HepG2 (cell line): ENCODE measurements around the gene ASH1L. TPM values are rescaled to one million over a fixed set of nuclear protein-coding genes. Genes with fewer than 3 reads are reported as not detected.

ENCODE experiments used
- CEBPZ ChIP-seq: IDR thresholded peaks from 2 replicates; pipeline ENCODE4 v1.6.1; 2012; ENCODE audit warnings: low read length, improper control_type of control experiment
- EP300 ChIP-seq, 3 experiments: sonication (generic) in 1 of 3; formaldehyde crosslinking in 1 of 3; IDR thresholded peaks; 2 replicates each; pipeline versions ENCODE4 v1.5.1 to v1.6.1; 2011 to 2020; ENCODE audit warnings: low read depth in 2 of 3, low read length in 2 of 3, borderline replicate concordance in 1 of 3, improper control_type of control experiment in 1 of 3, mild to moderate bottlenecking in 1 of 3, missing genetic modification reagents in 1 of 3, moderate library complexity in 1 of 3
- IKZF4 ChIP-seq: sonication (generic); formaldehyde crosslinking; IDR thresholded peaks from 2 replicates; pipeline ENCODE4 v1.5.1; 2020; ENCODE audit warnings: borderline replicate concordance, mild to moderate bottlenecking, low read depth, missing genetic modification reagents; ENCODE audit errors: not compliant biosample characterization
- MAZ ChIP-seq, 2 experiments: sonication (generic) in 1 of 2; formaldehyde crosslinking in 1 of 2; IDR thresholded peaks; 2 replicates each; pipeline versions ENCODE4 v1.5.0 to v1.6.1; 2012 to 2020; ENCODE audit warnings: low read depth in 2 of 2, mild to moderate bottlenecking in 2 of 2, borderline replicate concordance in 1 of 2, improper control_type of control experiment in 1 of 2, low read length in 1 of 2, missing genetic modification reagents in 1 of 2, moderate library complexity in 1 of 2
- MXD1 ChIP-seq: sonication (generic); formaldehyde crosslinking; IDR thresholded peaks from 2 replicates; pipeline ENCODE4 v1.4.0; 2020; ENCODE audit warnings: mild to moderate bottlenecking, missing genetic modification reagents
- MXI1 ChIP-seq: IDR thresholded peaks from 3 replicates; pipeline ENCODE4 v1.6.1; 2012; ENCODE audit warnings: low read depth, low read length, inconsistent platforms, borderline replicate concordance
- PLRG1 ChIP-seq: fragments of 450-650 bp; conservative IDR thresholded peaks from 2 replicates; pipeline ENCODE4 v1.6.1; 2016
- RFX3 ChIP-seq: IDR thresholded peaks from 2 replicates; pipeline ENCODE4 v1.6.1; 2016; ENCODE audit warnings: missing biosample characterization, missing genetic modification reagents
- SNAPC5 ChIP-seq: sonication (generic); formaldehyde crosslinking; IDR thresholded peaks from 2 replicates; pipeline ENCODE4 v1.8.1; 2023; ENCODE audit warnings: mild to moderate bottlenecking, missing genetic modification reagents, borderline replicate concordance
- SOX5 ChIP-seq: IDR thresholded peaks from 2 replicates; pipeline ENCODE4 v1.6.1; 2016; ENCODE audit warnings: borderline replicate concordance
- XBP1 ChIP-seq: sonication (generic); formaldehyde crosslinking; IDR thresholded peaks from 2 replicates; pipeline ENCODE4 v1.5.0; 2020; ENCODE audit warnings: missing genetic modification reagents
- YEATS4 ChIP-seq: sonication (generic); formaldehyde crosslinking; IDR thresholded peaks from 2 replicates; pipeline ENCODE4 v1.4.0; 2020; ENCODE audit warnings: missing genetic modification reagents, borderline replicate concordance
- ZFP90 ChIP-seq: sonication (generic); formaldehyde crosslinking; IDR thresholded peaks from 2 replicates; pipeline ENCODE4 v1.8.0; 2022; ENCODE audit warnings: missing genetic modification reagents, mild to moderate bottlenecking, inconsistent platforms, borderline replicate concordance
- ZNF605 ChIP-seq: sonication (generic); formaldehyde crosslinking; IDR thresholded peaks from 2 replicates; pipeline ENCODE4 v1.8.0; 2022; ENCODE audit warnings: mild to moderate bottlenecking, missing genetic modification reagents
- ZNF619 ChIP-seq: sonication (generic); formaldehyde crosslinking; IDR thresholded peaks from 2 replicates; pipeline ENCODE4 v1.4.0; 2020; ENCODE audit warnings: mild to moderate bottlenecking, missing genetic modification reagents
- ZNF720 ChIP-seq: sonication (generic); formaldehyde crosslinking; IDR thresholded peaks from 2 replicates; pipeline ENCODE4 v1.4.0; 2020; ENCODE audit warnings: missing genetic modification reagents
- ZNF747 ChIP-seq: sonication (generic); formaldehyde crosslinking; IDR thresholded peaks from 2 replicates; pipeline ENCODE4 v1.8.1; 2023; ENCODE audit warnings: missing genetic modification reagents, mild to moderate bottlenecking, borderline replicate concordance
- ZNF800 ChIP-seq: sonication (generic); formaldehyde crosslinking; IDR thresholded peaks from 2 replicates; pipeline ENCODE4 v1.4.0; 2020; ENCODE audit warnings: missing genetic modification reagents
- ZNF841 ChIP-seq: sonication (generic); formaldehyde crosslinking; IDR thresholded peaks from 2 replicates; pipeline ENCODE4 v1.8.1; 2023; ENCODE audit warnings: missing genetic modification reagents, borderline replicate concordance
- polyA plus RNA-seq, 8 experiments: library from polyadenylated mRNA; depleted of rRNA in 3 of 8; stranded (reverse) in 7 of 8; unstranded in 1 of 8; fragments of >200 nt; fragmentation: Illumina TruSeq in 4 of 8; extraction: Trizol in 4 of 8; gene quantifications; 2 replicates each; pipeline versions ENCODE4 v1.2.1 to v1.2.3, GENCODE V29; 2011 to 2016; ENCODE audit warnings: low read depth in 4 of 8, missing spikeins in 1 of 8, mixed read lengths in 1 of 8; ENCODE audit not compliant: insufficient read depth in 1 of 8
- total RNA-seq, 5 experiments: library from RNA; depleted of rRNA; stranded (reverse); fragments of >200 nt; fragmentation: Illumina TruSeq; extraction: Trizol; gene quantifications; 2 replicates each; pipeline ENCODE4 v1.2.3, GENCODE V29; 2016; ENCODE audit warnings: low read depth in 1 of 5

Gene ASH1L
- total and polyA plus RNA-seq, 2 of the 13 experiments (the other 11 are each of a cell fraction or from before 2014, with no cell fraction given) = 10.2 to 15.3 TPM

- no peak for TF ChIP-seq CEBPZ
- no peak for TF ChIP-seq ZNF800 (CRISPR knock-in tag)
- TF ChIP-seq SOX5 (CRISPR knock-in tag) = 0 out of 2 replicates have a peak, but pooled peaks have one; percentile 29
- peak; percentile 31; the same call in 1 of the 2 replicates for TF ChIP-seq ZFP90
- no peak for TF ChIP-seq RFX3
- no peak; the same call in 1 of the 2 replicates for TF ChIP-seq ZNF619 (CRISPR knock-in tag)
- peak; percentile 30; the same call in 1 of the 2 replicates for TF ChIP-seq YEATS4 (CRISPR knock-in tag)
- 0 out of 2 replicates have a peak, but pooled peaks have one; percentile 35 for TF ChIP-seq XBP1 (CRISPR knock-in tag)
- no peak; the same call in 1 of the 2 replicates for TF ChIP-seq ZNF605 (CRISPR knock-in tag)
- no peak for TF ChIP-seq PLRG1
- TF ChIP-seq MAZ (IDR thresholded peaks at IDR 0.05; ENCODE audit: borderline replicate concordance, low read depth, low read length) = no peak
- TF ChIP-seq MAZ (CRISPR knock-in tag; IDR thresholded peaks at IDR 0.05; ENCODE audit: low read depth) = peak; percentile 68; the same call in 1 of the 2 replicates
- no peak for TF ChIP-seq ZNF720 (CRISPR knock-in tag)
- peak; percentile 57 for TF ChIP-seq IKZF4 (CRISPR knock-in tag)
- 0 out of 2 replicates have a peak, but pooled peaks have one; percentile 30 for TF ChIP-seq ZNF841 (CRISPR knock-in tag)
- TF ChIP-seq SNAPC5 = no peak
- peak; percentile 59; the same call in 1 of the 2 replicates for TF ChIP-seq ZNF747 (CRISPR knock-in tag)
- no peak; the same call in 2 of the 3 replicates for TF ChIP-seq MXI1
- no peak for TF ChIP-seq MXD1
- TF ChIP-seq EP300 (IDR thresholded peaks at IDR 0.05; ENCODE audit: low read depth in 2 of 2, low read length in 2 of 2) = no peak
- TF ChIP-seq EP300 (CRISPR knock-in tag; IDR thresholded peaks at IDR 0.05; ENCODE audit: borderline replicate concordance) = no peak
These were observed 237.6 kb downstream of the ASH1L start (continued) for GRCh38 chr1:155324717-155325602.
